Measurements from ENCODE around the gene PLCG1. TPM values are rescaled to one million over a fixed set of nuclear protein-coding genes. Genes with fewer than 3 reads are reported as not detected.

The PLCG1 gene
- total and polyA plus RNA-seq, 11 donors = 32.5 to 72.2 (median 52.8) TPM

GRCh38 chr20:41145317-41145716, 8.0 kb downstream of the PLCG1 start:
- no peak for TF ChIP-seq POLR2A (IDR thresholded peaks at IDR 0.05)
- no peak for TF ChIP-seq CTCF (IDR thresholded peaks at IDR 0.05)
- intact Hi-C loops (cut with DNase I) = no loop called here

GRCh38 chr20:41145821-41146620, 8.7 kb downstream of the PLCG1 start:
- Histone ChIP-seq H3K27me3 (no peaks in the 10 kb centered on the region), H3K9me3 (no peaks in the 10 kb centered on the region), H3K4me1 (peaks cover 17 to 100% (median 97%) of the 10 kb centered on the region in 12 donors), H3K36me3 (peaks cover 0 to 7% (median 0%) of the 10 kb centered on the region in 9 donors), H3K4me3 (no peak overlapping the region), H3K27ac (peak overlapping the region; percentile 33 to 100 (median 79))
- WGBS, 4 donors = 40 to 58% (median 51%) methylated on average over 11 to 12 of the region's 12 CpGs
- intact Hi-C loops (cut with DNase I) = no loop called here
- DNase-seq (peak; percentile 69 to 72 (median 70)), ATAC-seq (peak; percentile 24 to 45 (median 37))
- TF ChIP-seq POLR2A (IDR thresholded peaks at IDR 0.05) = no peak
- no peak for TF ChIP-seq CTCF (IDR thresholded peaks at IDR 0.05)

More at GRCh38 chr20:41145317-41145716, 8.0 kb downstream of the PLCG1 start:
- Histone ChIP-seq H3K9me3 (no peaks in the 10 kb centered on the region), H3K36me3 (peaks cover 0 to 7% (median 0%) of the 10 kb centered on the region in 9 donors), H3K27me3 (no peaks in the 10 kb centered on the region), H3K4me3 (no peak overlapping the region), H3K4me1 (peaks cover 23 to 100% (median 98%) of the 10 kb centered on the region in 12 donors), H3K27ac (peak overlapping the region in 11 of 12 donors; percentile 63 to 100 (median 80))
- 96 to 98% (median 97%) methylated on average over 2 of the region's 2 CpGs for WGBS, 4 donors
- ATAC-seq (no peak), DNase-seq (no peak)

GRCh38 chr20:41147767-41148191, 10.4 kb downstream of the PLCG1 start:
- H3K4me3 ChIP-seq = no peak overlapping the region
- intact Hi-C loops (cut with DNase I) = no loop called here
- ATAC-seq (peak; percentile 58 to 75 (median 72)), DNase-seq (peak in 4 of 5 donors; percentile 54 to 76 (median 65))
- H3K4me1 ChIP-seq = peaks cover 12 to 100% (median 95%) of the 10 kb centered on the region in 12 donors
- H3K27me3 ChIP-seq = no peaks in the 10 kb centered on the region
- peaks cover 0 to 7% (median 0%) of the 10 kb centered on the region in 9 donors for H3K36me3 ChIP-seq
- no peaks in the 10 kb centered on the region for H3K9me3 ChIP-seq
- H3K27ac ChIP-seq = peak overlapping the region; percentile 33 to 100 (median 79)
- WGBS, 4 donors = 37 to 48% (median 43%) methylated on average over 8 of the region's 8 CpGs
- no peak for TF ChIP-seq POLR2A (IDR thresholded peaks at IDR 0.05)
- peak in 1 of 12 donors; percentile 20 for TF ChIP-seq CTCF (IDR thresholded peaks at IDR 0.05)

- DNase-seq (no peak), ATAC-seq (no peak)
- no peaks in the 10 kb centered on the region for H3K9me3 ChIP-seq
- peak overlapping the region in 10 of 12 donors; percentile 64 to 100 (median 82) for H3K27ac ChIP-seq
- H3K27me3 ChIP-seq = no peaks in the 10 kb centered on the region
- H3K4me1 ChIP-seq = peaks cover 14 to 100% (median 94%) of the 10 kb centered on the region in 12 donors
- WGBS, 4 donors = 69 to 75% (median 71%) methylated on average over 5 of the region's 5 CpGs
- no peak overlapping the region for H3K4me3 ChIP-seq
- TF ChIP-seq CTCF (IDR thresholded peaks at IDR 0.05) (no peak), POLR2A (IDR thresholded peaks at IDR 0.05) (no peak)
- H3K36me3 ChIP-seq = peaks cover 0 to 7% (median 0%) of the 10 kb centered on the region in 9 donors
- intact Hi-C loops (cut with DNase I) = no loop called here
Observed at GRCh38 chr20:41148942-41149341, 11.6 kb downstream of the PLCG1 start.
